GM12878 (cell line): ENCODE results near the gene PRR7.

Experiments
- CBFB ChIP-seq: IDR thresholded peaks from 2 replicates; pipeline ENCODE4 v1.6.1; 2016; ENCODE audit warnings: antibody characterized with exemption, low read depth
- CTCF ChIP-seq, 3 experiments: IDR thresholded peaks in 2 of 3; conservative IDR thresholded peaks in 1 of 3; 2 replicates each; pipeline ENCODE4 v1.5.1; 2011; ENCODE audit warnings: low read depth in 3 of 3, low read length in 3 of 3, mild to moderate bottlenecking in 3 of 3, control low read depth in 2 of 3, moderate library complexity in 2 of 3, inconsistent platforms in 1 of 3, mixed read lengths in 1 of 3; ENCODE audit not compliant: control insufficient read depth in 2 of 3, insufficient read depth in 1 of 3; ENCODE audit errors: extremely low read depth in 1 of 3
- POLR2A ChIP-seq: IDR thresholded peaks from 2 replicates; pipeline ENCODE4 v1.6.1; 2011; ENCODE audit warnings: low read depth, mild to moderate bottlenecking, low read length
- POLR2AphosphoS5 ChIP-seq: IDR thresholded peaks from 2 replicates; pipeline ENCODE4 v1.6.1; 2011; ENCODE audit warnings: mild to moderate bottlenecking, low read length, inconsistent platforms
- RAD21 ChIP-seq: IDR thresholded peaks from 2 replicates; pipeline ENCODE4 v1.6.1; 2011; ENCODE audit warnings: mild to moderate bottlenecking, low read depth, low read length, moderate library complexity; ENCODE audit not compliant: insufficient read depth
- SMAD1 ChIP-seq: fragments of 450-650 bp; IDR thresholded peaks from 2 replicates; pipeline ENCODE4 v1.6.1; 2018; ENCODE audit warnings: mild to moderate bottlenecking, low read depth; ENCODE audit not compliant: partially characterized antibody
- SMC3 ChIP-seq: IDR thresholded peaks from 2 replicates; pipeline ENCODE4 v1.6.1; 2011; ENCODE audit warnings: low read length, improper control_type of control experiment, borderline replicate concordance
- TARDBP ChIP-seq: IDR thresholded peaks from 2 replicates; pipeline ENCODE4 v1.6.1; 2016; ENCODE audit warnings: borderline replicate concordance
- USF2 ChIP-seq: IDR thresholded peaks from 2 replicates; pipeline ENCODE4 v1.6.1; 2011; ENCODE audit warnings: low read depth, low read length, improper control_type of control experiment, borderline replicate concordance

GRCh38 chr5:177450667-177451424 is 4.2 kb downstream of the PRR7 start:
- no peak for TF ChIP-seq RAD21
- TF ChIP-seq CTCF (IDR thresholded peaks at IDR 0.05 in 2 of 3, conservative IDR thresholded peaks at IDR 0.05 in 1 of 3; ENCODE audit: control insufficient read depth in 2 of 3, extremely low read depth in 1 of 3, insufficient read depth in 1 of 3, low read depth in 3 of 3, low read length in 3 of 3) = no peak
- TF ChIP-seq SMC3 = no peak
- TF ChIP-seq POLR2A = no peak
- no peak for TF ChIP-seq TARDBP
- TF ChIP-seq POLR2AphosphoS5 = no peak
- TF ChIP-seq USF2 = no peak
- no peak for TF ChIP-seq SMAD1
- TF ChIP-seq CBFB = no peak
